ENCODE data around the gene RCHY1.

DNA sequence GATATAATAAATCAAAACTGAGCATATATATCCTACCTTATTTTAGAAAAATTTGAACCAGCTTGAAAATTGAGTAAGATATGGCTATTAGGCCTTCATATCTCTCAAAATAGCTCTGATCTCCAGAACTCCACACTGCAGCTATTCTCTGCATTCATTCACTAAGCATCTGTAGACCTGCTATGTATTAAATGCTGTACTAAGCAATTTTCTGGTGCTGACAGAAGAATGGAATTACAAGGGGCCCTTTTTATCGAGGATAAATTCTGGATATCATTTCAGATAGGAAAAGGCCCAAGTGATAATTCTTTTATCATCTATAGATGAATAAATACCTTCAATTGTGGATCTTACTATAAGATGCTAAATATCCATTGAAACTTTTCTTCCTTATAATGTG lies 1.9 kb upstream of the RCHY1 start:
- TF ChIP-seq, protein P1, sequence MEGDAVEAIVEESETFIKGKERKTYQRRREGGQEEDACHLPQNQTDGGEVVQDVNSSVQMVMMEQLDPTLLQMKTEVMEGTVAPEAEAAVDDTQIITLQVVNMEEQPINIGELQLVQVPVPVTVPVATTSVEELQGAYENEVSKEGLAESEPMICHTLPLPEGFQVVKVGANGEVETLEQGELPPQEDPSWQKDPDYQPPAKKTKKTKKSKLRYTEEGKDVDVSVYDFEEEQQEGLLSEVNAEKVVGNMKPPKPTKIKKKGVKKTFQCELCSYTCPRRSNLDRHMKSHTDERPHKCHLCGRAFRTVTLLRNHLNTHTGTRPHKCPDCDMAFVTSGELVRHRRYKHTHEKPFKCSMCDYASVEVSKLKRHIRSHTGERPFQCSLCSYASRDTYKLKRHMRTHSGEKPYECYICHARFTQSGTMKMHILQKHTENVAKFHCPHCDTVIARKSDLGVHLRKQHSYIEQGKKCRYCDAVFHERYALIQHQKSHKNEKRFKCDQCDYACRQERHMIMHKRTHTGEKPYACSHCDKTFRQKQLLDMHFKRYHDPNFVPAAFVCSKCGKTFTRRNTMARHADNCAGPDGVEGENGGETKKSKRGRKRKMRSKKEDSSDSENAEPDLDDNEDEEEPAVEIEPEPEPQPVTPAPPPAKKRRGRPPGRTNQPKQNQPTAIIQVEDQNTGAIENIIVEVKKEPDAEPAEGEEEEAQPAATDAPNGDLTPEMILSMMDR (IDR thresholded peaks at IDR 0.05), result no peak
- no peak for TF ChIP-seq EP300 (IDR thresholded peaks at IDR 0.05)
- no peak for TF ChIP-seq POLR2A (IDR thresholded peaks at IDR 0.05)
